Measurements from ENCODE around the gene SLIT3. TPM values are rescaled to one million over a fixed set of nuclear protein-coding genes. Genes with fewer than 3 reads are reported as not detected.

Gene SLIT3
- total RNA-seq, 1 donor from 2014 or later: 5.0 TPM

DNA sequence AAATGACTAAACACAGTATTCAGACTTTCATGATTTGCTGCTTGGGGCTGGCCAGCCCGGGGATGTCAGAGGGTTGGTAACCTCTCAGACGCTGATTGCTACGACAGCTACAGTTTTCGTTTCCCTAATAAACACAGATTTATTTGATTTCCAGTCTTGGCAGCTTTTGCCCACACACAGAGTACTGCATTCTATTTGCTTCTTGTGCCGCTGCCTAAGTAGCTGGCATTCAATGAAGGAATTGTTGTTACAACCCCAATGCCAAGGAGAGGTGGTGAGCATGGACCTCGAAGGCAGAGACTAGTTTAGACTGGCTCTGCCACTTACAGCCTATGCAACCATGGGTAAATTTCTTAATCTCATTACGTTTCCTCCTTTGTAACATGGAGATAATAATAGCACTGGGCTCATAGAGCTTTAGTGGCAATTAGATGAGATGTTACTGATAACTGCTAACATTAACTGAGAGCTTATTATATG lies 474.7 kb downstream of the SLIT3 start:
- Histone ChIP-seq H3K4me3 (ENCODE audit: low read depth, low read length) (no peak overlapping the region), H3K36me3 (ENCODE audit: control insufficient read depth, insufficient read depth, low read length) (no peaks in the 10 kb centered on the region), H3K27me3 (ENCODE audit: control insufficient read depth, insufficient read depth, low read length) (no peaks in the 10 kb centered on the region)
- TF ChIP-seq, protein P1, sequence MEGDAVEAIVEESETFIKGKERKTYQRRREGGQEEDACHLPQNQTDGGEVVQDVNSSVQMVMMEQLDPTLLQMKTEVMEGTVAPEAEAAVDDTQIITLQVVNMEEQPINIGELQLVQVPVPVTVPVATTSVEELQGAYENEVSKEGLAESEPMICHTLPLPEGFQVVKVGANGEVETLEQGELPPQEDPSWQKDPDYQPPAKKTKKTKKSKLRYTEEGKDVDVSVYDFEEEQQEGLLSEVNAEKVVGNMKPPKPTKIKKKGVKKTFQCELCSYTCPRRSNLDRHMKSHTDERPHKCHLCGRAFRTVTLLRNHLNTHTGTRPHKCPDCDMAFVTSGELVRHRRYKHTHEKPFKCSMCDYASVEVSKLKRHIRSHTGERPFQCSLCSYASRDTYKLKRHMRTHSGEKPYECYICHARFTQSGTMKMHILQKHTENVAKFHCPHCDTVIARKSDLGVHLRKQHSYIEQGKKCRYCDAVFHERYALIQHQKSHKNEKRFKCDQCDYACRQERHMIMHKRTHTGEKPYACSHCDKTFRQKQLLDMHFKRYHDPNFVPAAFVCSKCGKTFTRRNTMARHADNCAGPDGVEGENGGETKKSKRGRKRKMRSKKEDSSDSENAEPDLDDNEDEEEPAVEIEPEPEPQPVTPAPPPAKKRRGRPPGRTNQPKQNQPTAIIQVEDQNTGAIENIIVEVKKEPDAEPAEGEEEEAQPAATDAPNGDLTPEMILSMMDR (IDR thresholded peaks at IDR 0.05; ENCODE audit: insufficient read depth, low read length, poor library complexity, severe bottlenecking): no peak
- DNase-seq (ENCODE audit: low read depth): no peak

- H3K27me3 ChIP-seq (ENCODE audit: control insufficient read depth, insufficient read depth, low read length): no peaks in the 10 kb centered on the region
- TF ChIP-seq, protein P1 (IDR thresholded peaks at IDR 0.05; ENCODE audit: insufficient read depth, low read length, poor library complexity, severe bottlenecking): no peak
- no peak for DNase-seq (ENCODE audit: low read depth)
Measured at GRCh38 chr5:168822745-168823281, 478.1 kb downstream of the SLIT3 start.

DNA sequence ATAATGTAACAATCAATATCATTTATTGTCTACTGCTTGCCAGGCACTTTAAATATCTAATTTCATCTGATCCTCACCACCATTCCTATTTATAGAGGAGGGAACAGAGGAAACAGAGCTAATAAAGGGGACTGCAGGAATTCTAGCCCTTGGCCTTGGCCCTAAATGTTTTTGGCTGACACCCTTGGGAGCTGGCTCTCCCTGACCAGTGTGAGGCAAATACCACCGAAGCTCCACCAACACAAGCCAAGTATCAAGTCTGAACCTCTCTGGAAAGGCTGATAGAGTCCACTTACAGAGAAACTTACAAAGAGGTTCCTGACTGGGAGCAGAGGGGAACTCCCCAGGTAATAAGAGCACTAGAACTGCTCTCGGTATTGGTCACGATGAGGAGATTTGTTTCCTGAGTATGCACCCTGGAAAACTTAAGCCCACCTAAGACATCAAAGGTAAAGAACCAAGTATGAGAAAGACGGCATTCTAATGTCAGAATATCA lies 478.6 kb downstream of the SLIT3 start:
- Histone ChIP-seq H3K4me3 (ENCODE audit: low read depth, low read length) (no peak overlapping the region), H3K36me3 (ENCODE audit: control insufficient read depth, insufficient read depth, low read length) (no peaks in the 10 kb centered on the region), H3K27me3 (ENCODE audit: control insufficient read depth, insufficient read depth, low read length) (no peaks in the 10 kb centered on the region)
- TF ChIP-seq, protein P1 (IDR thresholded peaks at IDR 0.05; ENCODE audit: insufficient read depth, low read length, poor library complexity, severe bottlenecking): no peak
- DNase-seq (ENCODE audit: low read depth): no peak

More at GRCh38 chr5:168822745-168823281, 478.1 kb downstream of the SLIT3 start:
- H3K36me3 ChIP-seq (ENCODE audit: control insufficient read depth, insufficient read depth, low read length): no peaks in the 10 kb centered on the region
- H3K4me3 ChIP-seq (ENCODE audit: low read depth, low read length): no peak overlapping the region

GRCh38 chr5:168820874-168821273 lies 480.1 kb downstream of the SLIT3 start:
- no peak overlapping the region for H3K4me3 ChIP-seq (ENCODE audit: low read depth, low read length)
- TF ChIP-seq, protein P1 (IDR thresholded peaks at IDR 0.05; ENCODE audit: insufficient read depth, low read length, poor library complexity, severe bottlenecking): no peak
- H3K27me3 ChIP-seq (ENCODE audit: control insufficient read depth, insufficient read depth, low read length): no peaks in the 10 kb centered on the region
- H3K36me3 ChIP-seq (ENCODE audit: control insufficient read depth, insufficient read depth, low read length): no peaks in the 10 kb centered on the region
- DNase-seq (ENCODE audit: low read depth): no peak

DNA sequence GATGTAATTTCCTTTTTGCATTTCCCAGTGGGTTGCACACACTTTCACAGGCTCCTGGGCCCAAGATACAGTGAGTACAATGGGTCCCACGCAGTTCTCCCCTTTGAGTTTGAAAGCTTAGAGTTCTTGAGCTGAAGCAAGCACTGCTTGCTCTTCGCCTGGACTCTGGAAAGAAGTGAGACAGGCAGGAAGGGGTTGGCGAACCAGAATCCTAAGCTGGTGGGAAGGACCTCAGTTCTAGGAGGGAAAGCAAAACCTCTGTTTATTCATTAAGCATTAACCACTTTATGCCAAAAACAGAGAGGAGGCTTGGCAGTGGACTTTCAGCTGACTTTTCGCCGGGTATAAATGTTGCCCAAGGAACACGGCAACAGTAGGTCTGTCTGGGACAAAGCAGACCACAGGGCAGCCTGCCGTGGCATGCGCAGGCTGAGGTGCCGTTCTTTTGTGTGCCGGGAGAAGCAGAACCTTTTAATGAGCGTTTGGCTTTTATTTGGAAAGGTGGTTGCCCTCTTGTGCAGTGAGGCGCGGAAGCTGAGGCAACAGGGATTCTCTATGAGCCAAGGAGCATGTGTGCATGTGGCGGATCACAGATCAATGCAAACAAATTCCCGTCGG lies 481.8 kb downstream of the SLIT3 start:
- Histone ChIP-seq H3K27me3 (ENCODE audit: control insufficient read depth, insufficient read depth, low read length) (no peaks in the 10 kb centered on the region), H3K4me3 (ENCODE audit: low read depth, low read length) (no peak overlapping the region), H3K36me3 (ENCODE audit: control insufficient read depth, insufficient read depth, low read length) (no peaks in the 10 kb centered on the region)
- TF ChIP-seq, protein P1 (IDR thresholded peaks at IDR 0.05; ENCODE audit: insufficient read depth, low read length, poor library complexity, severe bottlenecking): no peak
- no peak for DNase-seq (ENCODE audit: low read depth)
